Glutamatergic neuron (in vitro differentiated cells): ENCODE results near the gene GEMIN4. TPM values are rescaled to one million over a fixed set of nuclear protein-coding genes. Genes with fewer than 3 reads are reported as not detected.
"Not testable (repeated sequence)": the region's sequence is repeated elsewhere in the genome, so short reads cannot be mapped to it uniquely, and the experiment has no call there.

ENCODE experiments used
- DNase-seq: peaks from one replicate; pipeline ENCODE4 v3.0.0; 2022
- H3K27ac Mint-ChIP-seq: one replicate; pipeline ENCODE4 v1.8.0; 2020; ENCODE audit warnings: mild to moderate bottlenecking, mixed read lengths, inconsistent platforms; ENCODE audit not compliant: unreplicated experiment
- H3K27me3 Mint-ChIP-seq: one replicate; pipeline ENCODE4 v1.8.0; 2020; ENCODE audit warnings: mild to moderate bottlenecking, moderate library complexity, mixed read lengths, inconsistent platforms; ENCODE audit not compliant: unreplicated experiment
- H3K36me3 Mint-ChIP-seq: one replicate; pipeline ENCODE4 v1.8.0; 2020; ENCODE audit warnings: mild to moderate bottlenecking, mixed read lengths, inconsistent platforms; ENCODE audit not compliant: unreplicated experiment
- H3K4me1 Mint-ChIP-seq: one replicate; pipeline ENCODE4 v1.8.0; 2020; ENCODE audit warnings: mild to moderate bottlenecking, low read depth, mixed read lengths, inconsistent platforms; ENCODE audit not compliant: unreplicated experiment
- H3K4me3 Mint-ChIP-seq: one replicate; pipeline ENCODE4 v1.8.0; 2020; ENCODE audit warnings: mild to moderate bottlenecking, mixed read lengths, inconsistent platforms; ENCODE audit not compliant: unreplicated experiment
- H3K9me3 Mint-ChIP-seq: one replicate; pipeline ENCODE4 v1.8.0; 2020; ENCODE audit warnings: mild to moderate bottlenecking, moderate library complexity, mixed read lengths, inconsistent platforms; ENCODE audit not compliant: unreplicated experiment
- CTCF ChIP-seq: fragments of 200-600 bp; sonication (generic); IDR thresholded peaks from one replicate; pipeline ENCODE4 v1.5.0; 2021; ENCODE audit not compliant: partially characterized antibody, unreplicated experiment
- total RNA-seq: library from RNA; stranded (reverse); fragmentation: NEBNext Ultra II Directional; extraction: Animal tissue kit (Norgen Biotek cat#: 25700); gene quantifications from one replicate; pipeline ENCODE4 v1.2.1, GENCODE V29; 2021; ENCODE audit not compliant: unreplicated experiment

GEMIN4 gene
- total RNA-seq, 1 donor from 2014 or later: 19.9 TPM

- TF ChIP-seq CTCF: peak; percentile 88
- no peaks in the 10 kb centered on the region for H3K36me3 Mint-ChIP-seq
- H3K9me3 Mint-ChIP-seq: no peaks in the 10 kb centered on the region
- no peak overlapping the region for H3K27ac Mint-ChIP-seq
- DNase-seq: no peak
- H3K4me3 Mint-ChIP-seq: no peak overlapping the region
- H3K4me1 Mint-ChIP-seq: peaks cover 2% of the 10 kb centered on the region
- H3K27me3 Mint-ChIP-seq: no peaks in the 10 kb centered on the region
Measured at GRCh38 chr17:700504-701094, 51.5 kb downstream of the GEMIN4 start.

- Mint-ChIP-seq H3K9me3 (no peaks in the 10 kb centered on the region), H3K36me3 (no peaks in the 10 kb centered on the region), H3K27ac (no peak overlapping the region), H3K27me3 (no peaks in the 10 kb centered on the region), H3K4me1 (peaks cover 2% of the 10 kb centered on the region), H3K4me3 (no peak overlapping the region)
- TF ChIP-seq CTCF: no peak
- no peak for DNase-seq
Measured at GRCh38 chr17:699345-699744, 52.7 kb downstream of the GEMIN4 start.

GRCh38 chr17:698096-698495 lies 54.0 kb downstream of the GEMIN4 start:
- H3K4me3 Mint-ChIP-seq, H3K36me3 Mint-ChIP-seq, H3K27me3 Mint-ChIP-seq, H3K9me3 Mint-ChIP-seq, H3K4me1 Mint-ChIP-seq, DNase-seq, H3K27ac Mint-ChIP-seq: not testable (repeated sequence)

- no peak for TF ChIP-seq CTCF
- no peak for DNase-seq
- Mint-ChIP-seq H3K4me1 (no peaks in the 10 kb centered on the region), H3K9me3 (no peaks in the 10 kb centered on the region), H3K4me3 (no peak overlapping the region), H3K27me3 (no peaks in the 10 kb centered on the region), H3K36me3 (no peaks in the 10 kb centered on the region), H3K27ac (no peak overlapping the region)
Measured at GRCh38 chr17:697682-698081, 54.4 kb downstream of the GEMIN4 start.

- Mint-ChIP-seq H3K36me3 (no peaks in the 10 kb centered on the region), H3K4me1 (no peaks in the 10 kb centered on the region), H3K4me3 (no peak overlapping the region), H3K27ac (no peak overlapping the region), H3K27me3 (no peaks in the 10 kb centered on the region), H3K9me3 (no peaks in the 10 kb centered on the region)
- no peak for TF ChIP-seq CTCF
- no peak for DNase-seq
Measured at GRCh38 chr17:696369-696768, 55.7 kb downstream of the GEMIN4 start.

Other genes starting within 250 kb of the GEMIN4 start
- gene VPS53, start 37.4 kb downstream of the GEMIN4 start, total RNA-seq: 96.4 TPM
- 9.4 TPM for gene TLCD3A, start 19.7 kb downstream of the GEMIN4 start, total RNA-seq
- gene GLOD4, start 30.0 kb upstream of the GEMIN4 start, total RNA-seq: 80.1 TPM
- gene MRM3, start 30.1 kb upstream of the GEMIN4 start, total RNA-seq: 11.8 TPM
- 177 TPM for gene NXN, start 227.5 kb upstream of the GEMIN4 start, total RNA-seq
- 22.0 TPM for gene TIMM22, start 244.9 kb upstream of the GEMIN4 start, total RNA-seq